Measurements from ENCODE around the gene EFNA5. TPM values are rescaled to one million over a fixed set of nuclear protein-coding genes. Genes with fewer than 3 reads are reported as not detected.

EFNA5 gene
- total RNA-seq, 5 donors from 2014 or later (not counting 1 experiment from before 2014, with no cell fraction given): 0.06 to 2.6 (median 0.21) TPM; not detected in 1

DNA sequence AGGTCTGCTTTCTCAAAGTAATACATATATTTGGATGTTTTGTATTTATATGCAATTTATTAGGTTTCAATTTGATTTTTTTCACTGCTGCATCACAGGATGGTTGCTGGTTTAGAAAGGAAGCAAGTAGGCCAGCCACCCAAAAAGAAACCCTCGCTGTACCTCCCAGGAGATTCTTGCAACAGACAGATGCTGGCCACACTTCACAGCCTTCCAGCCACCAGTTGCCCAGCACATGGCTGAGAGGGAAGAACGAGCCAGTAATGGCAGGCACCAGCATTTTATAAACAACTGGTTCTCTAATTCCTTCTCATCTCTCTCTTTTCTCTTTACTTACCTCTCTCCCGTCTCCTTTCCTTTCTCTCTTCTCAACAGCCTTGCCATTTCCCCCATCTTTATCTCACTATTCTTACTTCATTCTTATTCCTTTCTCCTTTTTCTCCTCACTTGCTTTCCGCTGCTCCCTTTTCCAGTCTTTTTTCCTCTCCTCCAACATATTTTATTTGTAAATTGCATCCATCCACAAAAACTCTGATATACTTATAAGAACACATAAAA, 38.9 kb downstream of the EFNA5 start:
- Histone ChIP-seq H3K9me3 (no peaks in the 10 kb centered on the region), H3K36me3 (ENCODE audit: control insufficient read depth in 2 of 2, extremely low read depth in 1 of 2, insufficient read depth in 1 of 2, low read length in 1 of 2) (no peaks in the 10 kb centered on the region), H3K4me1 (ENCODE audit: control insufficient read depth in 1 of 2, extremely low read depth in 1 of 2, insufficient read depth in 2 of 2, low read length in 2 of 2) (no peaks in the 10 kb centered on the region), H3K4me3 (ENCODE audit: control insufficient read depth in 1 of 2, extremely low read depth in 1 of 2, low read length in 1 of 2) (no peak overlapping the region), H3K27me3 (replicated peaks in 1 of 2; ENCODE audit: control insufficient read depth in 2 of 2, extremely low read depth in 1 of 2, insufficient read depth in 2 of 2, low read length in 1 of 2) (no peaks in the 10 kb centered on the region), H3K27ac (ENCODE audit: low read length) (no peak overlapping the region)
- 82% methylated on average over 4 of the region's 4 CpGs for WGBS (ENCODE audit: insufficient coverage)
- Mint-ChIP-seq H3K27me3 (peaks cover 13 to 15% of the 10 kb centered on the region in 2 donors), H3K27ac (no peak overlapping the region), H3K9me3 (no peaks in the 10 kb centered on the region), H3K36me3 (no peaks in the 10 kb centered on the region), H3K4me1 (no peaks in the 10 kb centered on the region), H3K4me3 (no peak overlapping the region)
- ATAC-seq (replicated peaks in 1 of 4): no peak
- CTCF ChIA-PET: no interaction called here
- POLR2A ChIA-PET: no interaction called here
- DNase-seq: no peak

DNA sequence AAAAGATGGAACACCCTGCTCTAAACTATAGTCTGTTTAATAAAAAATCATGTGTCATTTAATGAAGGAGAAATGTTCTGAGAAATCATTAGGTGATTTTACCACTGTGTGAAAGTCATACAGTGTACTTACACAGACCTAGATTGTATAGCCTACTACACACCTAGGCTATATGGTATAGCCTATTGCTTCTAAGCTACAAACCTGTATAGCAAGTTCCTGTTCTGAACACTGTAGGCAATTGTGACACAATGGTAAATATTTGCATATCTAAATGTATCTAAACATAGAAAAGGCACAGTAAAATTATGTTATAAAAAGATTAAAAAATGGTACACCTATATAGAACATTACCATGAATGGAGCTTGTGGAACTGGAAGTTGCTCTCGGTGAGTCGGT, 40.6 kb downstream of the EFNA5 start:
- H3K36me3 ChIP-seq (ENCODE audit: control insufficient read depth in 2 of 2, extremely low read depth in 1 of 2, insufficient read depth in 1 of 2, low read length in 1 of 2): no peaks in the 10 kb centered on the region
- H3K27me3 Mint-ChIP-seq: peaks cover 10 to 12% of the 10 kb centered on the region in 2 donors
- H3K4me3 ChIP-seq (ENCODE audit: control insufficient read depth in 1 of 2, extremely low read depth in 1 of 2, low read length in 1 of 2): no peak overlapping the region
- no peak for DNase-seq
- no peaks in the 10 kb centered on the region for H3K27me3 ChIP-seq (replicated peaks in 1 of 2; ENCODE audit: control insufficient read depth in 2 of 2, extremely low read depth in 1 of 2, insufficient read depth in 2 of 2, low read length in 1 of 2)
- no peak overlapping the region for H3K27ac Mint-ChIP-seq
- ChIA-PET CTCF (no interaction called here), POLR2A (no interaction called here)
- no peaks in the 10 kb centered on the region for H3K4me1 Mint-ChIP-seq
- no peaks in the 10 kb centered on the region for H3K36me3 Mint-ChIP-seq
- WGBS (ENCODE audit: insufficient coverage): no CpG with 5 or more reads among the region's 2 CpGs
- H3K9me3 ChIP-seq: no peaks in the 10 kb centered on the region
- no peak for ATAC-seq (replicated peaks in 1 of 4)
- no peaks in the 10 kb centered on the region for H3K9me3 Mint-ChIP-seq
- no peak overlapping the region for H3K27ac ChIP-seq (ENCODE audit: low read length)
- no peaks in the 10 kb centered on the region for H3K4me1 ChIP-seq (ENCODE audit: control insufficient read depth in 1 of 2, extremely low read depth in 1 of 2, insufficient read depth in 2 of 2, low read length in 2 of 2)
- no peak overlapping the region for H3K4me3 Mint-ChIP-seq

DNA sequence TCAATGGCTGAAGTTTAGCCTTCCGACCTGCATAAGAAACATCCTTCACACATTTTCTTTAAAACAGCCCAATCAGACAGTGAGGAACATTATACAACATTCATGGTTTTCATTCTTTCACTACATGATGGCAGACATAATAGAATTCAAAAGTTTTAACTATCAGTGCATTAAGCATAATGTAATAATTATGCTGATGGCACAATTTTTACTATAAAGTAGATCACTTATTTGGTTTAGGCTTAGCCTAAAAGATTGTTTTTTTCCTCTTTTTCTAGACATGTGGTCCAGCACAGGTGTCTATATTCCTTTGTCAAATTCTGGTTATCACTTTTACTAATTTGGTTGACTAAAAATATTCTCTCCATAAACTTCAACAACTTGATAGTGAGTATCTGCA, 46.5 kb downstream of the EFNA5 start:
- Histone ChIP-seq H3K4me1 (ENCODE audit: control insufficient read depth in 1 of 2, extremely low read depth in 1 of 2, insufficient read depth in 2 of 2, low read length in 2 of 2) (no peaks in the 10 kb centered on the region), H3K9me3 (no peaks in the 10 kb centered on the region), H3K27me3 (replicated peaks in 1 of 2; ENCODE audit: control insufficient read depth in 2 of 2, extremely low read depth in 1 of 2, insufficient read depth in 2 of 2, low read length in 1 of 2) (no peaks in the 10 kb centered on the region), H3K4me3 (ENCODE audit: control insufficient read depth in 1 of 2, extremely low read depth in 1 of 2, low read length in 1 of 2) (no peak overlapping the region), H3K36me3 (ENCODE audit: control insufficient read depth in 2 of 2, extremely low read depth in 1 of 2, insufficient read depth in 1 of 2, low read length in 1 of 2) (no peaks in the 10 kb centered on the region), H3K27ac (ENCODE audit: low read length) (no peak overlapping the region)
- ChIA-PET POLR2A (no interaction called here), CTCF (no interaction called here)
- Mint-ChIP-seq H3K27me3 (peaks cover 0 to 7% of the 10 kb centered on the region in 2 donors), H3K27ac (no peak overlapping the region), H3K4me3 (no peak overlapping the region), H3K36me3 (no peaks in the 10 kb centered on the region), H3K9me3 (no peaks in the 10 kb centered on the region), H3K4me1 (no peaks in the 10 kb centered on the region)
- ATAC-seq (replicated peaks in 1 of 4) (no peak), DNase-seq (no peak)
- WGBS (ENCODE audit: insufficient coverage): no CpG with 5 or more reads among the region's 1 CpG

DNA sequence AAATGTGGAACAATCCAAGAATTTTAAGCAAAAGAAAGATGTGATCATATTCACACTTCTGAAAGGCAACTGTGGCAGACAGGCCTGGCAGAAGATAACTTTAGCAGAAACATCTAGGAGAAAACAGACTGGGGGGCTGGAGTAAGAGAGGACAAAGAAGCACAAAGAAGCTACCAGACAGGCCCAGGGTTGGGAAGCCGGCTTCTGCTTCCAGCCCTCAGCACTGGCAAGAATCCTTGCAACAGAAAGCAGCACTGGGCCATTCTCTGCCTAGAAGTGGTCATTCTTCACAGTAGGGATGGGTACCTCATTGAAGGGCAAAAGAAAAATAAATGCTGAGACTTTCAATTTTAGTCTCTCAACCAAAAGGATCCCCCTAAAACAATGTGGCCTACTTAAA, 49.6 kb downstream of the EFNA5 start:
- Mint-ChIP-seq H3K9me3 (no peaks in the 10 kb centered on the region), H3K27ac (no peak overlapping the region), H3K36me3 (no peaks in the 10 kb centered on the region), H3K4me1 (no peaks in the 10 kb centered on the region), H3K4me3 (no peak overlapping the region), H3K27me3 (peaks cover 0 to 12% of the 10 kb centered on the region in 2 donors)
- Histone ChIP-seq H3K4me3 (ENCODE audit: control insufficient read depth in 1 of 2, extremely low read depth in 1 of 2, low read length in 1 of 2) (no peak overlapping the region), H3K36me3 (ENCODE audit: control insufficient read depth in 2 of 2, extremely low read depth in 1 of 2, insufficient read depth in 1 of 2, low read length in 1 of 2) (no peaks in the 10 kb centered on the region), H3K27me3 (replicated peaks in 1 of 2; ENCODE audit: control insufficient read depth in 2 of 2, extremely low read depth in 1 of 2, insufficient read depth in 2 of 2, low read length in 1 of 2) (no peaks in the 10 kb centered on the region), H3K27ac (ENCODE audit: low read length) (no peak overlapping the region), H3K4me1 (ENCODE audit: control insufficient read depth in 1 of 2, extremely low read depth in 1 of 2, insufficient read depth in 2 of 2, low read length in 2 of 2) (no peaks in the 10 kb centered on the region), H3K9me3 (no peaks in the 10 kb centered on the region)
- ATAC-seq (replicated peaks in 1 of 4) (no peak), DNase-seq (no peak)
- ChIA-PET CTCF (no interaction called here), POLR2A (interaction anchor here in 1 of 2 donors (0.7 kb wide), 1 partner anchor 130 kb away, joined by 4 read pairs; no protein-coding TSS in a partner anchor)
- WGBS (ENCODE audit: insufficient coverage): 91% methylated on average over 1 of the region's 1 CpG

DNA sequence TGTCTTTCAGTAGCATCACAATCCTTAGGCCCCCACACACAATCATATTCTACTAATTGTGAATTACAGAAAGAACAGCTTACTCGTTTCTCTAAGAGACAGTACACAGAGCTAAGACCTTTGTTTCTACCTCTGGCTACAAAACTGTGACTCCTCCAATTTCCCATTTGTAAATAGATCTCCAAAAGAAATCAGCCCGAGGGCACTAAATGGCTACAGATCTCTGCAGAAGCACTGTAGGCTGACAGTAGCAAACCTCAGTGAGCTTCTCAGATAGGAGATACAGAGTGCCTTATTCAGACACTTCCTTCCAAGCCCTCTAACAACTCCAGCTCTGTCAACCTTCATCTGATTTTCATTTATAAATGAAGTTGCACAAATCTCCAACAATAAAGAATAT, 51.0 kb downstream of the EFNA5 start:
- Histone ChIP-seq H3K9me3 (no peaks in the 10 kb centered on the region), H3K27ac (ENCODE audit: low read length) (no peak overlapping the region), H3K4me1 (ENCODE audit: control insufficient read depth in 1 of 2, extremely low read depth in 1 of 2, insufficient read depth in 2 of 2, low read length in 2 of 2) (no peaks in the 10 kb centered on the region), H3K36me3 (ENCODE audit: control insufficient read depth in 2 of 2, extremely low read depth in 1 of 2, insufficient read depth in 1 of 2, low read length in 1 of 2) (no peaks in the 10 kb centered on the region), H3K4me3 (ENCODE audit: control insufficient read depth in 1 of 2, extremely low read depth in 1 of 2, low read length in 1 of 2) (no peak overlapping the region), H3K27me3 (replicated peaks in 1 of 2; ENCODE audit: control insufficient read depth in 2 of 2, extremely low read depth in 1 of 2, insufficient read depth in 2 of 2, low read length in 1 of 2) (no peaks in the 10 kb centered on the region)
- CTCF ChIA-PET: no interaction called here
- Mint-ChIP-seq H3K4me3 (no peak overlapping the region), H3K9me3 (no peaks in the 10 kb centered on the region), H3K27me3 (peaks cover 4 to 16% of the 10 kb centered on the region in 2 donors), H3K36me3 (no peaks in the 10 kb centered on the region), H3K27ac (no peak overlapping the region), H3K4me1 (no peaks in the 10 kb centered on the region)
- DNase-seq: no peak
- no peak for ATAC-seq (replicated peaks in 1 of 4)
- POLR2A ChIA-PET: no interaction called here
- 67% methylated on average over 1 of the region's 2 CpGs for WGBS (ENCODE audit: insufficient coverage)

DNA sequence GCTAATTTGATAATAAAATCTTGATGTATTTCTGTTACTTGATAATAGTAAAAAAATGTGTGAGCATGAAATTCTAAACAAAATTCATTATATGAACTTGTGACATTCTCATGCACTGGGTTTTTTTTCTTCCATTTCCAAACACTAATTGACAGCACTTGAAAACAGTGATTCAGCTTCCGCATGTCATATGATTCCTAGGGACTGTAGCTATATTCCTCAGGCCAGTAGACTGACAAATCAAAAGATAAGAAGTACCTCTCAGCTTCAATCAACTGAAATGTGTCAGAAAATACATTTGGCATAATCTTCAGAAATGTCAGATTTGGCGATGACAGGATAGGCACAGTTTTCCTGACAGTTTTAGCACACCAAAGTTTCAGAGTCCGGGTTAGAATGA, 52.5 kb downstream of the EFNA5 start:
- CTCF ChIA-PET: no interaction called here
- H3K4me3 Mint-ChIP-seq: no peak overlapping the region
- Histone ChIP-seq H3K36me3 (ENCODE audit: control insufficient read depth in 2 of 2, extremely low read depth in 1 of 2, insufficient read depth in 1 of 2, low read length in 1 of 2) (no peaks in the 10 kb centered on the region), H3K4me1 (ENCODE audit: control insufficient read depth in 1 of 2, extremely low read depth in 1 of 2, insufficient read depth in 2 of 2, low read length in 2 of 2) (no peaks in the 10 kb centered on the region), H3K9me3 (no peaks in the 10 kb centered on the region), H3K27ac (ENCODE audit: low read length) (no peak overlapping the region), H3K27me3 (replicated peaks in 1 of 2; ENCODE audit: control insufficient read depth in 2 of 2, extremely low read depth in 1 of 2, insufficient read depth in 2 of 2, low read length in 1 of 2) (no peaks in the 10 kb centered on the region), H3K4me3 (ENCODE audit: control insufficient read depth in 1 of 2, extremely low read depth in 1 of 2, low read length in 1 of 2) (no peak overlapping the region)
- POLR2A ChIA-PET: no interaction called here
- WGBS (ENCODE audit: insufficient coverage): 76% methylated on average over 2 of the region's 3 CpGs
- H3K27me3 Mint-ChIP-seq: peaks cover 4 to 16% of the 10 kb centered on the region in 2 donors
- no peaks in the 10 kb centered on the region for H3K36me3 Mint-ChIP-seq
- DNase-seq (no peak), ATAC-seq (replicated peaks in 1 of 4) (no peak)
- no peak overlapping the region for H3K27ac Mint-ChIP-seq
- H3K4me1 Mint-ChIP-seq: no peaks in the 10 kb centered on the region
- no peaks in the 10 kb centered on the region for H3K9me3 Mint-ChIP-seq

DNA sequence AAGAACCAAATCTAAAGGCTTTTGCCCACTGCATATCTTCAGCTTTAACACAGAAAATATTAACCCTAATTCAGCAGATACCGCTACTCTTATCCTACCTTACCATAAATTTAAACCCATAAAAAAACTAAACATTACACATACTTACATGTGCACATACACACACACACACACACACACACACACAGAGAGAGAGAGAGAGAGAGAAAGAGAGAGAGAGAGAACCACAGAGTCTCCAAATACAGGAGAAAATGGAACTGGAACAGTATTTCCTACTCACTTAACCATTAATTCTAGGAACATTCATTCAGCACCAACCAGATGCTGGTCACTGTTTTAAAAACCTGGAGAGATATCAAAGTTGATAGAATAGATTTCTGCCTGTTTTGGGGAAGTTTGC, 53.7 kb downstream of the EFNA5 start:
- H3K4me1 ChIP-seq (ENCODE audit: control insufficient read depth in 1 of 2, extremely low read depth in 1 of 2, insufficient read depth in 2 of 2, low read length in 2 of 2): no peaks in the 10 kb centered on the region
- H3K27me3 ChIP-seq (replicated peaks in 1 of 2; ENCODE audit: control insufficient read depth in 2 of 2, extremely low read depth in 1 of 2, insufficient read depth in 2 of 2, low read length in 1 of 2): no peaks in the 10 kb centered on the region
- POLR2A ChIA-PET: no interaction called here
- Mint-ChIP-seq H3K36me3 (no peaks in the 10 kb centered on the region), H3K9me3 (no peaks in the 10 kb centered on the region), H3K27me3 (peaks cover 4 to 16% of the 10 kb centered on the region in 2 donors), H3K4me3 (no peak overlapping the region), H3K27ac (no peak overlapping the region), H3K4me1 (no peaks in the 10 kb centered on the region)
- H3K36me3 ChIP-seq (ENCODE audit: control insufficient read depth in 2 of 2, extremely low read depth in 1 of 2, insufficient read depth in 1 of 2, low read length in 1 of 2): no peaks in the 10 kb centered on the region
- no peak overlapping the region for H3K4me3 ChIP-seq (ENCODE audit: control insufficient read depth in 1 of 2, extremely low read depth in 1 of 2, low read length in 1 of 2)
- ATAC-seq (replicated peaks in 1 of 4) (no peak), DNase-seq (no peak)
- H3K9me3 ChIP-seq: no peaks in the 10 kb centered on the region
- H3K27ac ChIP-seq (ENCODE audit: low read length): no peak overlapping the region
- no CpG with 5 or more reads among the region's 1 CpG for WGBS (ENCODE audit: insufficient coverage)
- CTCF ChIA-PET: no interaction called here
